DMS53 treated with DMSO at 0.1 percent for 48 hours (cell line): ENCODE data around the gene MACROH2A1.

Source experiments
- DNase-seq: peaks from one replicate; lab custom pipeline; 2025; ENCODE audit not compliant: unreplicated experiment; lab: John Stamatoyannopoulos, UW

Gene MACROH2A1

GRCh38 chr5:135295852-135296251 is 103.2 kb downstream of the MACROH2A1 start:
- no peak for DNase-seq

DNA sequence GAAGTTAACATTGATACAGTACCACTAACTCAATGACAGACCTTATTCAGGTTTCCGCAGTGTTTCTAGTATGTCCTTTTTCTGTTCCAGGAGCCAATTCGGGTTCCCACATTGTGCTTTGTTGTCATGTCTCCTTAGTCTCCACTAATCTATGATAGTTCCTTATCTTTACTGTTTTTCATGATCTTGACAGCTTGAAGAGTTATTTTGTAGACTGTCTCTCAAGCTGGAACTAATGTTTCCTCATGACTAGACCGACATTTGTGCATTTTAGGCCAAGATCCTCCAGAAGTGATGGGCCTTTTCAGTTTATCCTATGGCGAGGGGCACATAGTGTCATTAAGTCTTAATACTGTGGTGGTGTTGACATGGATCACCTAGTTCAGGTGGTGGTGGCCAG is 104.2 kb downstream of the MACROH2A1 start:
- no peak for DNase-seq

DNA sequence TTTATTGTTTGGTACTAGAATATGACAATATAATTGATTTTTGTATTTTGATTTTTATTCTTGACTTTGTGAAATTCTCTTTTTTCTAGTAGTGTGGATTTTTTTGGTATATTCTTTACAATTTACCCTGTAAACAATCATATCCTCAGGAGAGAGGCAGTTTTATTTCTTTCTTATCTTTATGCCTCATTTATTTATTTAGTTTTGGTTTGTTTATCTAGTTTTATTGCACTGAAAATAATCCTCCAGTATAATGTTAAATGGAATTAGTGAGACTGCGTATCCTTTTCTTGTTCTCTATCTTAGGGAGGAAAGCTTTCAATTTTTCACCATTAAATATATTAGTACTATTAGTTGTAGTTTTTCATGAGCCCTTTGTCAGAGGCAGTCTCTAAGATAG is 109.4 kb downstream of the MACROH2A1 start:
- no peak for DNase-seq

DNA sequence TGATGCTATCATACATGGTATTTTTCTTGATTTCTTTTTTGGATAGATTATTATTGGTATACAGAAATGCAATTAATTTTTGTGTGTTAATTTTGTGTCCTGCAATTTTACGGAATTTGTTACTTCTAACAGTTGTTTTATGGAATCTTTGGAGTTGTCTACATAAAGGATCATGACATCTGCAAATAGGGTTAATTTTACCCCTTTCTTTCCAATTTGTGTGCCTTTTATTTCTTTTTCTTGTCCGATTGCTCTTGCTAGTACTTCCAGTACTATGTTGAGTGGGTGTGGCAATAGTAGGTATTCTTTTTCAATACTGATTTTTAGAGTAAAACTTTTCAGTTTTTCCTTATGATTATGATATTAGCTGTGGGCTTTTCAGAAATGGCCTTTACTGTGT is 111.5 kb downstream of the MACROH2A1 start:
- no peak for DNase-seq
